Nephron (organoid): ENCODE results near the gene SERINC1.

Experiments used
- H3K27ac Mint-ChIP-seq, 3 experiments: 2 replicates each; pipeline ENCODE4 v1.8.0; 2020; ENCODE audit warnings: mixed read lengths in 3 of 3, mild to moderate bottlenecking in 2 of 3, moderate library complexity in 1 of 3
- H3K27me3 Mint-ChIP-seq: 2 replicates; pipeline ENCODE4 v1.8.0; 2021; ENCODE audit warnings: low read depth, mild to moderate bottlenecking, moderate library complexity, mixed read lengths
- H3K36me3 Mint-ChIP-seq: 2 replicates; pipeline ENCODE4 v1.8.0; 2020; ENCODE audit warnings: low read depth, mixed read lengths
- H3K4me1 Mint-ChIP-seq: 2 replicates; pipeline ENCODE4 v1.8.0; 2020; ENCODE audit warnings: mixed read lengths
- H3K4me3 Mint-ChIP-seq, 3 experiments: 2 replicates each; pipeline ENCODE4 v1.8.0; 2020; ENCODE audit warnings: mild to moderate bottlenecking in 3 of 3, mixed read lengths in 3 of 3, moderate library complexity in 2 of 3
- H3K9me3 Mint-ChIP-seq: 2 replicates; pipeline ENCODE4 v1.8.0; 2020; ENCODE audit warnings: mixed read lengths
- CTCF ChIP-seq, 3 experiments: fragments of 200-600 bp; sonication (generic); IDR thresholded peaks; one replicate each; pipeline ENCODE4 v1.5.0; 2021; ENCODE audit warnings: antibody characterized with exemption in 3 of 3; ENCODE audit not compliant: unreplicated experiment in 3 of 3

The SERINC1 gene

GRCh38 chr6:122416825-122417224 is 54.8 kb downstream of the SERINC1 start:
- Mint-ChIP-seq H3K4me3 (no peak overlapping the region), H3K36me3 (peaks cover 58% of the 10 kb centered on the region), H3K4me1 (peaks cover 20% of the 10 kb centered on the region), H3K9me3 (no peaks in the 10 kb centered on the region), H3K27ac (no peak overlapping the region), H3K27me3 (no peaks in the 10 kb centered on the region)
- no peak for TF ChIP-seq CTCF (IDR thresholded peaks at IDR 0.05; ENCODE audit: unreplicated experiment in 3 of 3)

GRCh38 chr6:122412001-122412400 is 59.6 kb downstream of the SERINC1 start:
- no peaks in the 10 kb centered on the region for H3K9me3 Mint-ChIP-seq
- no peak overlapping the region for H3K4me3 Mint-ChIP-seq
- no peak for TF ChIP-seq CTCF (IDR thresholded peaks at IDR 0.05; ENCODE audit: unreplicated experiment in 3 of 3)
- peaks cover 38% of the 10 kb centered on the region for H3K36me3 Mint-ChIP-seq
- no peak overlapping the region for H3K27ac Mint-ChIP-seq
- H3K27me3 Mint-ChIP-seq = no peaks in the 10 kb centered on the region
- peaks cover 32% of the 10 kb centered on the region for H3K4me1 Mint-ChIP-seq

- H3K9me3 Mint-ChIP-seq = no peaks in the 10 kb centered on the region
- no peaks in the 10 kb centered on the region for H3K27me3 Mint-ChIP-seq
- no peak overlapping the region for H3K4me3 Mint-ChIP-seq
- H3K4me1 Mint-ChIP-seq = peaks cover 30% of the 10 kb centered on the region
- no peak for TF ChIP-seq CTCF (IDR thresholded peaks at IDR 0.05; ENCODE audit: unreplicated experiment in 3 of 3)
- peaks cover 44% of the 10 kb centered on the region for H3K36me3 Mint-ChIP-seq
- no peak overlapping the region for H3K27ac Mint-ChIP-seq
Measured at GRCh38 chr6:122408702-122409458, 62.7 kb downstream of the SERINC1 start.

GRCh38 chr6:122408240-122408639 is 63.4 kb downstream of the SERINC1 start:
- peaks cover 39% of the 10 kb centered on the region for H3K36me3 Mint-ChIP-seq
- peaks cover 33% of the 10 kb centered on the region for H3K4me1 Mint-ChIP-seq
- no peak overlapping the region for H3K4me3 Mint-ChIP-seq
- no peak overlapping the region for H3K27ac Mint-ChIP-seq
- H3K27me3 Mint-ChIP-seq = no peaks in the 10 kb centered on the region
- H3K9me3 Mint-ChIP-seq = no peaks in the 10 kb centered on the region
- TF ChIP-seq CTCF (IDR thresholded peaks at IDR 0.05; ENCODE audit: unreplicated experiment in 3 of 3) = no peak

- no peak overlapping the region for H3K27ac Mint-ChIP-seq
- no peak overlapping the region for H3K4me3 Mint-ChIP-seq
- TF ChIP-seq CTCF (IDR thresholded peaks at IDR 0.05; ENCODE audit: unreplicated experiment in 3 of 3) = no peak
- H3K9me3 Mint-ChIP-seq = no peaks in the 10 kb centered on the region
- H3K36me3 Mint-ChIP-seq = peaks cover 37% of the 10 kb centered on the region
- peaks cover 33% of the 10 kb centered on the region for H3K4me1 Mint-ChIP-seq
- H3K27me3 Mint-ChIP-seq = no peaks in the 10 kb centered on the region
Measured at GRCh38 chr6:122407712-122408111, 63.9 kb downstream of the SERINC1 start.

GRCh38 chr6:122406187-122406586 is 65.4 kb downstream of the SERINC1 start:
- no peak overlapping the region for H3K4me3 Mint-ChIP-seq
- H3K36me3 Mint-ChIP-seq = peaks cover 33% of the 10 kb centered on the region
- H3K27me3 Mint-ChIP-seq = no peaks in the 10 kb centered on the region
- TF ChIP-seq CTCF (IDR thresholded peaks at IDR 0.05; ENCODE audit: unreplicated experiment in 3 of 3) = no peak
- H3K4me1 Mint-ChIP-seq = peaks cover 30% of the 10 kb centered on the region
- H3K27ac Mint-ChIP-seq = no peak overlapping the region
- H3K9me3 Mint-ChIP-seq = no peaks in the 10 kb centered on the region
